Upper lobe of right lung (tissue), 1 donor: ENCODE measurements around the gene MPP3. TPM values are rescaled to one million over a fixed set of nuclear protein-coding genes. Genes with fewer than 3 reads are reported as not detected.

Experiments used
- ATAC-seq: fragments of 200-7000 bp; cut with Tn5 transposase; one replicate; pipeline ENCODE4 v1.9.1; 2020; ENCODE audit warnings: mild to moderate bottlenecking, moderate library complexity
- DNase-seq: peaks from one replicate; pipeline ENCODE4 v3.0.0-alpha.2; 2020
- H3K27ac ChIP-seq: fragments of 200-600 bp; one replicate; pipeline ENCODE4 v1.8.0; 2022
- H3K27me3 ChIP-seq: fragments of 200-600 bp; one replicate; pipeline ENCODE4 v1.8.0; 2022; ENCODE audit warnings: mild to moderate bottlenecking
- H3K36me3 ChIP-seq: fragments of 200-600 bp; one replicate; pipeline ENCODE4 v1.8.0; 2022
- H3K4me1 ChIP-seq: fragments of 200-600 bp; one replicate; pipeline ENCODE4 v1.8.0; 2022
- H3K4me3 ChIP-seq: fragments of 200-600 bp; one replicate; pipeline ENCODE4 v1.8.0; 2022; ENCODE audit warnings: mild to moderate bottlenecking
- H3K9me3 ChIP-seq: fragments of 200-600 bp; one replicate; pipeline ENCODE4 v1.8.0; 2022
- intact Hi-C: fragments of 100-400 bp; cut with DNase I; formaldehyde crosslinking; loops from one replicate; pipeline ENCODE4 v1.11.0; 2022
- total RNA-seq: library from RNA; stranded (reverse); fragmentation: NEBNext Ultra II Directional; extraction: Animal tissue kit (Norgen Biotek cat#: 25700); gene quantifications from one replicate; pipeline ENCODE4 v1.2.1, GENCODE V29; 2021
- TF ChIP-seq, protein P1 (sequence below): fragments of 200-600 bp; IDR thresholded peaks from one replicate; pipeline ENCODE4 v1.8.0; 2022; ENCODE audit warnings: antibody characterized with exemption
- donor health status: DM: no; HTN: yes; CAD: no; lungs with severe emphysema.

The MPP3 gene
- total RNA-seq, 1 donor from 2014 or later, result 28.6 TPM

GRCh38 chr17:43820759-43821158, 12.2 kb downstream of the MPP3 start:
- Histone ChIP-seq H3K4me3 (no peak overlapping the region), H3K9me3 (no peaks in the 10 kb centered on the region), H3K4me1 (peaks cover 3% of the 10 kb centered on the region), H3K27ac (no peak overlapping the region), H3K27me3 (no peaks in the 10 kb centered on the region), H3K36me3 (no peaks in the 10 kb centered on the region)
- no peak for ATAC-seq
- TF ChIP-seq, protein P1, sequence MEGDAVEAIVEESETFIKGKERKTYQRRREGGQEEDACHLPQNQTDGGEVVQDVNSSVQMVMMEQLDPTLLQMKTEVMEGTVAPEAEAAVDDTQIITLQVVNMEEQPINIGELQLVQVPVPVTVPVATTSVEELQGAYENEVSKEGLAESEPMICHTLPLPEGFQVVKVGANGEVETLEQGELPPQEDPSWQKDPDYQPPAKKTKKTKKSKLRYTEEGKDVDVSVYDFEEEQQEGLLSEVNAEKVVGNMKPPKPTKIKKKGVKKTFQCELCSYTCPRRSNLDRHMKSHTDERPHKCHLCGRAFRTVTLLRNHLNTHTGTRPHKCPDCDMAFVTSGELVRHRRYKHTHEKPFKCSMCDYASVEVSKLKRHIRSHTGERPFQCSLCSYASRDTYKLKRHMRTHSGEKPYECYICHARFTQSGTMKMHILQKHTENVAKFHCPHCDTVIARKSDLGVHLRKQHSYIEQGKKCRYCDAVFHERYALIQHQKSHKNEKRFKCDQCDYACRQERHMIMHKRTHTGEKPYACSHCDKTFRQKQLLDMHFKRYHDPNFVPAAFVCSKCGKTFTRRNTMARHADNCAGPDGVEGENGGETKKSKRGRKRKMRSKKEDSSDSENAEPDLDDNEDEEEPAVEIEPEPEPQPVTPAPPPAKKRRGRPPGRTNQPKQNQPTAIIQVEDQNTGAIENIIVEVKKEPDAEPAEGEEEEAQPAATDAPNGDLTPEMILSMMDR, result no peak
- intact Hi-C loops, result no loop called here
- DNase-seq, result no peak

DNA sequence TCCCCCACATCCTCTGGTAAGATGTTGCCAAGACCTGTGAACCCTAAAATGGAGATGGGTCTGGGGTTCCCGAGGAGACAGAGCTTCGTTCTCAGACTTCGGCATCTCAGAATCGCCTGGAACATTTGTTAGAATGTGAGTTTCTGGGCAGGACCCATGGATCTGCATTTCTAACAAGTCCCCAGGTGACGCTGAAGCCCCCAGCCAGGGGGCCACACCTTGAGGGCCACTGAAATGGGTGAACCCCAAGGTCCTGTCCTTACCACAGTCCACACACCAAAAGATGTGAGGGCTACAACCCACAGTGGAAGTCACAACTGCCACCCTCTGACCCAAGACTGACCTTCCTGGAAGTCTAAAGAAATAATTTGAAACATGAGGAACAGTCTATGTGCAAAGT, 14.0 kb downstream of the MPP3 start:
- Histone ChIP-seq H3K4me3 (no peak overlapping the region), H3K27me3 (no peaks in the 10 kb centered on the region), H3K36me3 (no peaks in the 10 kb centered on the region), H3K27ac (no peak overlapping the region), H3K9me3 (no peaks in the 10 kb centered on the region), H3K4me1 (peaks cover 3% of the 10 kb centered on the region)
- DNase-seq (no peak), ATAC-seq (no peak)
- intact Hi-C loops, result no loop called here
- TF ChIP-seq, protein P1, result no peak

DNA sequence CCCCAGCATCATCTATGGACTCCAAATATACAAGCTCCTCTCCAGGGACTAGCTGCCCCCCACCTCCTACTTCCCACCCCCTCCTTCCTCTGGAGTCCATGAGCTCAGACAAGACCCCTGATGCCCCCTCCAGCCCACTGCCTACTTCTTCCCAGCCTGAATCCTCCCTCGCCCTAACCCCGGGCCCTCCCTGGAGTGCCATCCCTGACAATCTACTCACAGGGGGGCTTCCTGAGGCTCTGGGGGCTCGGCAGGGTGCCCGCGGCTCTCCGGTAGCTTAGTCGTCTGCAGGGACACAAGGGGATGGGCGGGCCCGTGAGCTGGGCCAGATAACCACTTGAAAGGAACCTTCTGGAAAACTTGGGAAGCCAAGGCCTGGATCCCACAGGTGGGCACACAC, 15.1 kb downstream of the MPP3 start:
- no peaks in the 10 kb centered on the region for H3K9me3 ChIP-seq
- H3K27ac ChIP-seq, result no peak overlapping the region
- H3K4me3 ChIP-seq, result no peak overlapping the region
- DNase-seq (no peak), ATAC-seq (no peak)
- TF ChIP-seq, protein P1, result no peak
- H3K36me3 ChIP-seq, result no peaks in the 10 kb centered on the region
- H3K4me1 ChIP-seq, result no peaks in the 10 kb centered on the region
- intact Hi-C loops, result no loop called here
- no peaks in the 10 kb centered on the region for H3K27me3 ChIP-seq

GRCh38 chr17:43816336-43817320, 16.3 kb downstream of the MPP3 start:
- DNase-seq (no peak), ATAC-seq (no peak)
- no peaks in the 10 kb centered on the region for H3K36me3 ChIP-seq
- intact Hi-C loops, result no loop called here
- TF ChIP-seq, protein P1, result no peak
- H3K4me3 ChIP-seq, result no peak overlapping the region
- no peak overlapping the region for H3K27ac ChIP-seq
- no peaks in the 10 kb centered on the region for H3K27me3 ChIP-seq
- H3K4me1 ChIP-seq, result no peaks in the 10 kb centered on the region
- H3K9me3 ChIP-seq, result no peaks in the 10 kb centered on the region

GRCh38 chr17:43814714-43815113, 18.2 kb downstream of the MPP3 start:
- Histone ChIP-seq H3K27me3 (no peaks in the 10 kb centered on the region), H3K9me3 (no peaks in the 10 kb centered on the region), H3K4me3 (no peak overlapping the region), H3K4me1 (no peaks in the 10 kb centered on the region), H3K36me3 (no peaks in the 10 kb centered on the region), H3K27ac (no peak overlapping the region)
- intact Hi-C loops, result no loop called here
- no peak for ATAC-seq
- no peak for DNase-seq
- TF ChIP-seq, protein P1, result no peak
